Testis (tissue), 2 donors: ENCODE measurements around the gene MEDAG.

Source experiments
- CTCF ChIP-seq, 3 experiments: fragments of 450-650 bp in 2 of 3; fragments of 200-600 bp in 1 of 3; sonication (generic) in 1 of 3; IDR thresholded peaks; one replicate each; pipeline ENCODE4 v1.5.1; 2016 to 2019; ENCODE audit warnings: antibody characterized with exemption in 3 of 3, mild to moderate bottlenecking in 2 of 3, moderate library complexity in 1 of 3
- POLR2A ChIP-seq: fragments of 450-650 bp; IDR thresholded peaks from one replicate; pipeline ENCODE4 v1.6.1; 2017; ENCODE audit warnings: antibody characterized with exemption, mild to moderate bottlenecking, moderate library complexity

DNA sequence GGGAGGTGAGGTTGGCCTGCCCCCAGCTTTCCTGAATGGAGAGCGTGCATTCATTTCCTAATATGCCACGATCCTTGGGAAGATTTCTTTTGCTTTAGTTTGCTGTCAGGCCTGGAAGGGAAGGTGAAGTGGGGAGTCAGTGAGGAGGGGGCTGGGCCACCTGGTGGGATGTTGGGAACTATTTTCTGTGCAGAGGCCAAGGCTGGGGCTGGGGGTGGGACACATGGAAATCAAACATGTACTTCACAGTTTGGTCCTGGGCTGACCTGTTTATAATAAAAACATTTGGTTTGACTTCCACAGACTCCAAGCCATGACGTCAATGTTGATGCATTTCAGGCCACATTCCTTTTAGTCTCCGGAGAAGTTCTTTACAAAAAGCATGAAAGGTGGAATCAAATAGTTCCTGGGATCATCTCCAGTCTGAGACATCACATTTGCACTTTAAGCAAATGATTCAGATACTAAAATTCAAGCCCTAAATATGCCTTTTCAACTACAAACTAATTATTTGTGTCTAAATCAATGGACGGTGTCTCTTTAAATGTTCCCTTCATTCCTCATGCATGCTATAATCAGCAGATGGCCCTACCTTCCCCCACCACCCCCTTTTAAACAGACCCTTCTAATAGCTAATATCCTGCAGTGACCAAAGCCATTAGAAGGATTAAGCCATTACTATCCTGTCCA, 41.5 kb upstream of the MEDAG start:
- no peak for TF ChIP-seq CTCF (IDR thresholded peaks at IDR 0.05)
- TF ChIP-seq POLR2A: no peak
